ENCODE results near the gene MGAT5B. TPM values are rescaled to one million over a fixed set of nuclear protein-coding genes. Genes with fewer than 3 reads are reported as not detected.

MGAT5B gene
- total and polyA plus RNA-seq, 2 of the 13 experiments (the other 11 are each of a cell fraction or from before 2014, with no cell fraction given) = 0.07 to 0.13 TPM

GRCh38 chr17:76827736-76828135 is 40.5 kb upstream of the MGAT5B start:
- no peaks in the 10 kb centered on the region for H3K4me1 ChIP-seq (ENCODE audit: insufficient read depth, low read length)
- H2AFZ ChIP-seq (ENCODE audit: low read length) = no peak overlapping the region
- in situ Hi-C loops (cut with HindIII; ENCODE audit: extremely low pct_ligation_motif_present, low pct_unique_long_range_greater_than_20kb) = loop anchor here (10.0 kb wide), 1 partner anchor 237 kb away; no protein-coding TSS in a partner anchor
- H3K9ac ChIP-seq (ENCODE audit: insufficient read depth, low read depth, low read length) = no peak overlapping the region
- H3K27me3 ChIP-seq (ENCODE audit: control insufficient read depth in 1 of 2, insufficient read depth in 2 of 2, low read length in 2 of 2) = peaks cover 10 to 49% of the 10 kb centered on the region in 2 experiments
- no peak for DNase-seq (ENCODE audit: low spot score)
- no peaks in the 10 kb centered on the region for H3K9me3 ChIP-seq (ENCODE audit: low read length)
- H3K4me3 ChIP-seq (replicated peaks in 1 of 3; ENCODE audit: insufficient read depth in 1 of 3, low read depth in 2 of 3, low read length in 3 of 3) = no peak overlapping the region
- ChIA-PET POLR2A (no interaction called here), CTCF (ENCODE audit: low intra/inter-chr PET ratio, low total read pairs) (no interaction called here)
- BruUV-seq (replicated peaks) = no TSS peak
- FAIRE-seq = no peak
- no peak for ATAC-seq
- no peaks in the 10 kb centered on the region for H3K36me3 ChIP-seq (replicated peaks in 1 of 2; ENCODE audit: control insufficient read depth in 1 of 2, insufficient read depth in 2 of 2, low read length in 2 of 2)
- intact Hi-C loops (cut with micrococcal nuclease; ENCODE audit: unreplicated experiment) = no loop called here
- no peak overlapping the region for H3K4me2 ChIP-seq (ENCODE audit: low read depth, low read length)
- 38% methylated on average over 14 of the region's 14 CpGs for whole genome bisulfite sequencing (ENCODE audit: low lambda C conversion rate)
- TF ChIP-seq, protein P1, sequence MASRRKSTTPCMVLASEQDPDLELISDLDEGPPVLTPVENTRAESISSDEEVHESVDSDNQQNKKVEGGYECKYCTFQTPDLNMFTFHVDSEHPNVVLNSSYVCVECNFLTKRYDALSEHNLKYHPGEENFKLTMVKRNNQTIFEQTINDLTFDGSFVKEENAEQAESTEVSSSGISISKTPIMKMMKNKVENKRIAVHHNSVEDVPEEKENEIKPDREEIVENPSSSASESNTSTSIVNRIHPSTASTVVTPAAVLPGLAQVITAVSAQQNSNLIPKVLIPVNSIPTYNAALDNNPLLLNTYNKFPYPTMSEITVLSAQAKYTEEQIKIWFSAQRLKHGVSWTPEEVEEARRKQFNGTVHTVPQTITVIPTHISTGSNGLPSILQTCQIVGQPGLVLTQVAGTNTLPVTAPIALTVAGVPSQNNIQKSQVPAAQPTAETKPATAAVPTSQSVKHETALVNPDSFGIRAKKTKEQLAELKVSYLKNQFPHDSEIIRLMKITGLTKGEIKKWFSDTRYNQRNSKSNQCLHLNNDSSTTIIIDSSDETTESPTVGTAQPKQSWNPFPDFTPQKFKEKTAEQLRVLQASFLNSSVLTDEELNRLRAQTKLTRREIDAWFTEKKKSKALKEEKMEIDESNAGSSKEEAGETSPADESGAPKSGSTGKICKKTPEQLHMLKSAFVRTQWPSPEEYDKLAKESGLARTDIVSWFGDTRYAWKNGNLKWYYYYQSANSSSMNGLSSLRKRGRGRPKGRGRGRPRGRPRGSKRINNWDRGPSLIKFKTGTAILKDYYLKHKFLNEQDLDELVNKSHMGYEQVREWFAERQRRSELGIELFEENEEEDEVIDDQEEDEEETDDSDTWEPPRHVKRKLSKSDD (CRISPR knock-in tag; IDR thresholded peaks at IDR 0.05; ENCODE audit: low read depth) = no peak
- TF ChIP-seq KDM1A (CRISPR knock-in tag; IDR thresholded peaks at IDR 0.05) = no peak
- no peak for TF ChIP-seq HDAC1 (CRISPR knock-in tag; IDR thresholded peaks at IDR 0.05)
- TF ChIP-seq NR1H2 (CRISPR knock-in tag; IDR thresholded peaks at IDR 0.05; ENCODE audit: borderline replicate concordance, low read depth) = no peak
- TF ChIP-seq, protein P2, sequence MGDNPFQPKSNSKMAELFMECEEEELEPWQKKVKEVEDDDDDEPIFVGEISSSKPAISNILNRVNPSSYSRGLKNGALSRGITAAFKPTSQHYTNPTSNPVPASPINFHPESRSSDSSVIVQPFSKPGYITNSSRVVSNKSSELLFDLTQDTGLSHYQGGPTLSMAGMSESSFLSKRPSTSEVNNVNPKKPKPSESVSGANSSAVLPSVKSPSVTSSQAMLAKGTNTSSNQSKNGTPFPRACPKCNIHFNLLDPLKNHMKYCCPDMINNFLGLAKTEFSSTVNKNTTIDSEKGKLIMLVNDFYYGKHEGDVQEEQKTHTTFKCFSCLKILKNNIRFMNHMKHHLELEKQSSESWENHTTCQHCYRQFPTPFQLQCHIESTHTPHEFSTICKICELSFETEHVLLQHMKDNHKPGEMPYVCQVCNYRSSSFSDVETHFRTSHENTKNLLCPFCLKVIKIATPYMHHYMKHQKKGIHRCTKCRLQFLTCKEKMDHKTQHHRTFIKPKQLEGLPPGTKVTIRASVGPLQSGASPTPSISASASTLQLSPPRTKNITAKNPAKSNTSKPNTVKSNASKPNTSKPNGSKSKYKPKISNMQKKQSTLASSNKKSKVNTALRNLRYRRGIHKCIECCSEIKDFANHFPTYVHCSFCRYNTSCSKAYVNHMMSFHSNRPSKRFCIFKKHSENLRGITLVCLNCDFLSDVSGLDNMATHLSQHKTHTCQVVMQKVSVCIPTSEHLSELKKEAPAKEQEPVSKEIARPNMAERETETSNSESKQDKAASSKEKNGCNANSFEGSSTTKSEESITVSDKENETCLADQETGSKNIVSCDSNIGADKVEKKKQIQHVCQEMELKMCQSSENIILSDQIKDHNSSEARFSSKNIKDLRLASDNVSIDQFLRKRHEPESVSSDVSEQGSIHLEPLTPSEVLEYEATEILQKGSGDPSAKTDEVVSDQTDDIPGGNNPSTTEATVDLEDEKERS (CRISPR knock-in tag; IDR thresholded peaks at IDR 0.05) = no peak
- TF ChIP-seq ZNF747 (CRISPR knock-in tag; IDR thresholded peaks at IDR 0.05; ENCODE audit: borderline replicate concordance) = no peak
- TF ChIP-seq CREM (IDR thresholded peaks at IDR 0.05) = no peak
- TF ChIP-seq CREM (CRISPR knock-in tag; IDR thresholded peaks at IDR 0.05) = no peak
- no peak for TF ChIP-seq NCOA5 (CRISPR knock-in tag; IDR thresholded peaks at IDR 0.05)
- TF ChIP-seq, protein P3, sequence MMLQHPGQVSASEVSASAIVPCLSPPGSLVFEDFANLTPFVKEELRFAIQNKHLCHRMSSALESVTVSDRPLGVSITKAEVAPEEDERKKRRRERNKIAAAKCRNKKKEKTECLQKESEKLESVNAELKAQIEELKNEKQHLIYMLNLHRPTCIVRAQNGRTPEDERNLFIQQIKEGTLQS (CRISPR knock-in tag; IDR thresholded peaks at IDR 0.05) = no peak
- H4K20me1 ChIP-seq (ENCODE audit: insufficient read depth, low read length) = no peaks in the 10 kb centered on the region
- H3K79me2 ChIP-seq (ENCODE audit: insufficient read depth, low read length) = no peaks in the 10 kb centered on the region
- H3K27ac ChIP-seq (ENCODE audit: extremely low read length, insufficient read depth, low read length) = no peak overlapping the region

Data from HepG2 (cell line).